ENCODE measurements around the gene NDC80. TPM values are rescaled to one million over a fixed set of nuclear protein-coding genes. Genes with fewer than 3 reads are reported as not detected.
A peak's percentile ranks its signal among the peaks of the same experiment; 100 is the strongest.

The NDC80 gene
- total RNA-seq, 1 donor from 2014 or later: 35.1 TPM

- DNase-seq (ENCODE audit: low read depth): no peak
- H3K4me3 ChIP-seq (ENCODE audit: low read depth, low read length): no peak overlapping the region
- no peak for TF ChIP-seq CTCF (conservative IDR thresholded peaks at IDR 0.05; ENCODE audit: low read depth, low read length)
Observed at GRCh38 chr18:2636126-2636631, 64.8 kb downstream of the NDC80 start.

- H3K4me3 ChIP-seq (ENCODE audit: low read depth, low read length): no peak overlapping the region
- no peak for TF ChIP-seq CTCF (conservative IDR thresholded peaks at IDR 0.05; ENCODE audit: low read depth, low read length)
- DNase-seq (ENCODE audit: low read depth): no peak
Observed at GRCh38 chr18:2641638-2642037, 70.3 kb downstream of the NDC80 start.

DNA sequence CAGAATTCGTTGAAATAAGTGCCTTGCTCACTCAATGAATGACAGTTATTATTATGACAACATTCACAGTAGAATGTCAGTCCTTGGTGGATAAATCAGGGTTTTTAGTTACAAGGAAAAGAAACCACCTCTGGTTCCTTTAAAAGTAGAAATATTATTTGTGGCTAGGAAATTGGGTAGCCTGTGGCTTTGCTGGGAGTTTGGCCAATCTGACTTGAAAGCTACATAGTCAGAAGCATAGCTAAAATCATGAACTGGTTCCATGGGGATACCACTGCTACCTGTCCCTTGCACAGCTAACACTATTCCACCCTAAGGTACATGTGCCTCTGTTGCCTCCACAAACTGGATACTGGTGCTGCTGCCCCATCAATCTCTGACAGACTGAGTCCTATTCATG lies 71.4 kb downstream of the NDC80 start:
- DNase-seq (ENCODE audit: low read depth): no peak
- no peak overlapping the region for H3K4me3 ChIP-seq (ENCODE audit: low read depth, low read length)
- TF ChIP-seq CTCF (conservative IDR thresholded peaks at IDR 0.05; ENCODE audit: low read depth, low read length): no peak

DNA sequence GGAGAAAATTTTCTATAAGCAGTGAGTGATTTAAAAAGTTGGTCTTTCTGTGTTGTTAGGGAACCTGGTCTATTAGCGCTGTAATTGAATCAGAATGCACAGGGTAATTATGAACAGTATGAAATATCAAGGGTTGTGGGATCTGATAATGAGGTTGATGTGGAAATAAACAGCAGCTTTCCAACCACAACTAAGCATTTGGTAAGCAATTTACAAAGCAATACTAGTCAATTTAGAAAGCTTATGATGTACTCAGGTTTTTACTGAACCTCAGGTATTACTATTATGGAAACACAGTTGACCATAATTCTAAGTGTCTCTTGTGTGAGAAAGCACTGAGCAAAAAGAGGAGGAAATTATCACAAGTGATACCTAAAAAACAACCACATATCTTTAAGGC lies 73.2 kb downstream of the NDC80 start:
- H3K4me3 ChIP-seq (ENCODE audit: low read depth, low read length): no peak overlapping the region
- no peak for DNase-seq (ENCODE audit: low read depth)
- TF ChIP-seq CTCF (conservative IDR thresholded peaks at IDR 0.05; ENCODE audit: low read depth, low read length): no peak

DNA sequence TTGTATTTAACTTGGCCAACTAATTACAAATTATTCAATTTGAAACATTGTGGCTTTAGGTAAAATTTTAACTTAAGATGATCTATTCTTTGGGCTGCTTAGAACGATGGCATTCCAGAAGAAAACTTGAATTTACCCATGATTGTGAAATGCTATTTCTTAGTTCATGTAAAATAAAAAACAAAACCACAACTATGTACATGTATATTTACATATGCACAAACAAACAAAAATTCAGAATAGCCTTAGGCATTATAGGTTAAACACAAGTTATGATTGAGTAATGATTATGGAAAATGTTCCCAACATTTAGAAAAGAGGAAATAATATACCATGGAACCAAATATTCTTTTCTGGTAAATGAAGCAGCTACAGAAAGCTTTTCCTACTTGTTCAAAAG lies 80.6 kb downstream of the NDC80 start:
- no peak for TF ChIP-seq CTCF (conservative IDR thresholded peaks at IDR 0.05; ENCODE audit: low read depth, low read length)
- DNase-seq (ENCODE audit: low read depth): no peak
- no peak overlapping the region for H3K4me3 ChIP-seq (ENCODE audit: low read depth, low read length)

DNA sequence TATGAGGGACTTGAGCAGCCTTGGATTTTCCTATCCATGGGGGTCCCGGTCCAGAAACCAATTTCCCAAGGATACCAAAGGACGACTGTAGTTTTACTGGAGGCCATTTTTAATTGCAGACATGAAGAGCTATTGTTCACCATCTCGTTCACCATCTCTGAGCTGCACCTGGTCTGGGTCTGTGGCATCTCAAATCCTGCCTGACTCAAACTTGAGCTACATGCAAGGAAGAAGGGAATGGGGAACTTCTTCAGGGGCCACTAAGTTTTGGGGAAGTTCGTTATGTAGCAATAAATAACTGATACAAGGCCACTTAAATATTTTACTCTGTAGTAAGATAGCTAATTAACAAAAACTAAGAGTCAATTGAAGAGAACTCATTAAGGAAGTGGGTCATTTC lies 82.1 kb downstream of the NDC80 start:
- DNase-seq (ENCODE audit: low read depth): no peak
- no peak overlapping the region for H3K4me3 ChIP-seq (ENCODE audit: low read depth, low read length)
- TF ChIP-seq CTCF (conservative IDR thresholded peaks at IDR 0.05; ENCODE audit: low read depth, low read length): no peak

GRCh38 chr18:2654169-2654927 lies 83.0 kb downstream of the NDC80 start:
- DNase-seq (ENCODE audit: low read depth): no peak
- H3K4me3 ChIP-seq (ENCODE audit: low read depth, low read length): peak overlapping the region; percentile 95
- no peak for TF ChIP-seq CTCF (conservative IDR thresholded peaks at IDR 0.05; ENCODE audit: low read depth, low read length)
